ENCODE measurements around the gene SALL1. TPM values are rescaled to one million over a fixed set of nuclear protein-coding genes. Genes with fewer than 3 reads are reported as not detected.

SALL1 gene
- total RNA-seq, 1 experiment from 2014 or later: not detected

DNA sequence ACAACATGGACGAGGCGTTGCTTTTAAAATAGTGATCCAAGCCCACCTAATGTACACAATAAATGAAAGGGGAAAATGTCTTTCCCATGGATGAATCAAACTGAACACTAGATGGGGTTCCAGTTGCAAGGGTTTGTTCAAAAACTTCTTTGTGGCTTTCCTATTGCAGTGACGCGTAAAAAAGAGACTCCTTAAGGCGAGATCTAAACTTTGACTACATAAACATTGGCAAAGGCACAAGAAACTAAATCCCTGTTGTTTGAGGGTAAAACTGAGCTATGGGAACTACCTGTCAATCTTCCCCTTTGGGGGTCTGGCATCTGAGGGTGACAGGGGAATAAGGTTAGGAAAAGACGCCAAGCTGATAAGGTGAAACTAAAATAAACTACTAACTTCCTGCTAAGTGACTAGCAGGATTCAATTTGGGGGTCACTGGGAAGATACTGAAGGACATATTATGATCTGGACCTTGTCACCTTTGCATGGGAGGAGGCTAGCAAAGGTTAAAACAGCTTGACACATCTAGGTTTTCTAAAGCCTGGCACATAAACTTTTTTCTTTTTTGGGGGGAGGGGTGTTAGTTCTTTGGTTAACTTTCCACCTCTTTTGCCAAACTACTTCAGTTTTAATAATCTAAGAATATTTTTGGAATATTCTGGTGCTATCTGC, 4.7 kb downstream of the SALL1 start:
- no peaks in the 10 kb centered on the region for H4K20me1 ChIP-seq (ENCODE audit: low read length)
- H3K79me2 ChIP-seq (ENCODE audit: low read length): no peaks in the 10 kb centered on the region
- DNase-seq (no peak), ATAC-seq (no peak)
- H3K9ac ChIP-seq (ENCODE audit: low read length): no peak overlapping the region
- H3F3A ChIP-seq (ENCODE audit: low read length, unreplicated experiment): no peaks in the 10 kb centered on the region
- no peak overlapping the region for H2AFZ ChIP-seq (ENCODE audit: low read length)
- H3K4me2 ChIP-seq (ENCODE audit: low read length): no peak overlapping the region
- no peaks in the 10 kb centered on the region for H3K27me3 ChIP-seq (ENCODE audit: low read length)
- H3K4me1 ChIP-seq (ENCODE audit: insufficient read depth, low read length): no peaks in the 10 kb centered on the region
- intact Hi-C loops (cut with micrococcal nuclease): no loop called here
- H3K27ac ChIP-seq (ENCODE audit: low read length): no peak overlapping the region
- no peaks in the 10 kb centered on the region for H3K9me2 ChIP-seq (replicated peaks; ENCODE audit: low read length)
- no peaks in the 10 kb centered on the region for H3K9me3 ChIP-seq (ENCODE audit: low read length)
- CTCF ChIA-PET: no interaction called here
- no peaks in the 10 kb centered on the region for H3K36me3 ChIP-seq (ENCODE audit: low read depth, low read length)
- BruUV-seq (replicated peaks): no TSS peak
- POLR2A ChIA-PET (ENCODE audit: unreplicated experiment): no interaction called here
- TF ChIP-seq EZH2 (IDR thresholded peaks at IDR 0.05; ENCODE audit: low read length, unreplicated experiment): no peak
- H3K4me3 ChIP-seq (ENCODE audit: low read length): no peak overlapping the region

DNA sequence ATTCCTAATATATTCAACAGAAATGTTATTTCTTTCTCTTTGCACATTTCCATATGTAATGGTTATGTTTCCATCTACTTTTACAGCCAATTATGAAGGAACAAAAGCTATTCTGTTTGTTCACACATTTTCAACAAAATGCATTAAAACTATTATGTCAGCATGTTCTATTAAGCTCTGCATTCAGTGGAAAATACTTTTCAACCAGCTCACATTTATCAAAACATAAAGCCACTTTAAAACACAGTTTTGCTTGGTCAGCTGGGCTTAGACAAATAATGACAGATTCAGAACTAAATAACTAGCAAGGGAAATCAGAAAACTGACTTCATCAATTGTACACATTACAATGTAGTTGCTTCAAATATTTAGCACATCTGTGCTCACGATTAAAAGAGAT, 6.9 kb downstream of the SALL1 start:
- TF ChIP-seq EZH2phosphoT487 (IDR thresholded peaks at IDR 0.05; ENCODE audit: borderline replicate concordance, low read length): no peak
- TF ChIP-seq EZH2 (IDR thresholded peaks at IDR 0.05; ENCODE audit: low read length, unreplicated experiment): no peak
- TF ChIP-seq, protein P1, sequence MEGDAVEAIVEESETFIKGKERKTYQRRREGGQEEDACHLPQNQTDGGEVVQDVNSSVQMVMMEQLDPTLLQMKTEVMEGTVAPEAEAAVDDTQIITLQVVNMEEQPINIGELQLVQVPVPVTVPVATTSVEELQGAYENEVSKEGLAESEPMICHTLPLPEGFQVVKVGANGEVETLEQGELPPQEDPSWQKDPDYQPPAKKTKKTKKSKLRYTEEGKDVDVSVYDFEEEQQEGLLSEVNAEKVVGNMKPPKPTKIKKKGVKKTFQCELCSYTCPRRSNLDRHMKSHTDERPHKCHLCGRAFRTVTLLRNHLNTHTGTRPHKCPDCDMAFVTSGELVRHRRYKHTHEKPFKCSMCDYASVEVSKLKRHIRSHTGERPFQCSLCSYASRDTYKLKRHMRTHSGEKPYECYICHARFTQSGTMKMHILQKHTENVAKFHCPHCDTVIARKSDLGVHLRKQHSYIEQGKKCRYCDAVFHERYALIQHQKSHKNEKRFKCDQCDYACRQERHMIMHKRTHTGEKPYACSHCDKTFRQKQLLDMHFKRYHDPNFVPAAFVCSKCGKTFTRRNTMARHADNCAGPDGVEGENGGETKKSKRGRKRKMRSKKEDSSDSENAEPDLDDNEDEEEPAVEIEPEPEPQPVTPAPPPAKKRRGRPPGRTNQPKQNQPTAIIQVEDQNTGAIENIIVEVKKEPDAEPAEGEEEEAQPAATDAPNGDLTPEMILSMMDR (conservative IDR thresholded peaks at IDR 0.05; ENCODE audit: low read depth, low read length): no peak
- Histone ChIP-seq H3K4me1 (ENCODE audit: insufficient read depth, low read length) (no peaks in the 10 kb centered on the region), H3K79me2 (ENCODE audit: low read length) (no peaks in the 10 kb centered on the region), H3K4me2 (ENCODE audit: low read length) (no peak overlapping the region), H2AFZ (ENCODE audit: low read length) (no peak overlapping the region), H3K9me3 (ENCODE audit: low read length) (no peaks in the 10 kb centered on the region), H3K4me3 (ENCODE audit: low read length) (no peak overlapping the region), H3K9me2 (replicated peaks; ENCODE audit: low read length) (no peaks in the 10 kb centered on the region), H3K36me3 (ENCODE audit: low read depth, low read length) (no peaks in the 10 kb centered on the region), H4K20me1 (ENCODE audit: low read length) (no peaks in the 10 kb centered on the region), H3K27me3 (ENCODE audit: low read length) (no peaks in the 10 kb centered on the region), H3K27ac (ENCODE audit: low read length) (no peak overlapping the region), H3K9ac (ENCODE audit: low read length) (no peak overlapping the region), H3F3A (ENCODE audit: low read length, unreplicated experiment) (no peaks in the 10 kb centered on the region)
- DNase-seq: no peak
- POLR2A ChIA-PET (ENCODE audit: unreplicated experiment): no interaction called here
- no peak for ATAC-seq
- CTCF ChIA-PET: no interaction called here
- intact Hi-C loops (cut with micrococcal nuclease): no loop called here
- BruUV-seq (replicated peaks): no TSS peak

GRCh38 chr16:51143196-51143977, 7.7 kb downstream of the SALL1 start:
- Histone ChIP-seq H3K4me1 (ENCODE audit: insufficient read depth, low read length) (no peaks in the 10 kb centered on the region), H2AFZ (ENCODE audit: low read length) (no peak overlapping the region), H3K4me2 (ENCODE audit: low read length) (no peak overlapping the region), H3F3A (ENCODE audit: low read length, unreplicated experiment) (no peaks in the 10 kb centered on the region), H3K27me3 (ENCODE audit: low read length) (no peaks in the 10 kb centered on the region), H3K9ac (ENCODE audit: low read length) (no peak overlapping the region), H4K20me1 (ENCODE audit: low read length) (no peaks in the 10 kb centered on the region), H3K9me3 (ENCODE audit: low read length) (no peaks in the 10 kb centered on the region), H3K9me2 (replicated peaks; ENCODE audit: low read length) (no peaks in the 10 kb centered on the region), H3K27ac (ENCODE audit: low read length) (no peak overlapping the region), H3K4me3 (ENCODE audit: low read length) (no peak overlapping the region), H3K36me3 (ENCODE audit: low read depth, low read length) (no peaks in the 10 kb centered on the region), H3K79me2 (ENCODE audit: low read length) (no peaks in the 10 kb centered on the region)
- TF ChIP-seq EZH2phosphoT487 (IDR thresholded peaks at IDR 0.05; ENCODE audit: borderline replicate concordance, low read length): no peak
- TF ChIP-seq, protein P1 (conservative IDR thresholded peaks at IDR 0.05; ENCODE audit: low read depth, low read length): no peak
- TF ChIP-seq EZH2 (IDR thresholded peaks at IDR 0.05; ENCODE audit: low read length, unreplicated experiment): no peak
- ATAC-seq: no peak
- POLR2A ChIA-PET (ENCODE audit: unreplicated experiment): no interaction called here
- intact Hi-C loops (cut with micrococcal nuclease): no loop called here
- DNase-seq: no peak
- CTCF ChIA-PET: no interaction called here
- no TSS peak for BruUV-seq (replicated peaks)

Data from PC-3 (cell line).